B cell (primary cell): ENCODE measurements around the gene NKX6-1. TPM values are rescaled to one million over a fixed set of nuclear protein-coding genes. Genes with fewer than 3 reads are reported as not detected.

Source experiments
- ATAC-seq: fragments of 200-7000 bp; cut with Tn5 transposase; one replicate; pipeline ENCODE4 v1.10.0; 2021; ENCODE audit warnings: low read depth, mild to moderate bottlenecking, moderate number of reproducible peaks, moderate library complexity
- CTCF ChIA-PET: fragments of 350-600 bp; sonication (Branson Sonifier 250); formaldehyde crosslinking; loops from one replicate; lab custom pipeline; 2021; ENCODE audit warnings: antibody characterized with exemption, inconsistent platforms; lab: Charles Lee
- POLR2A ChIA-PET: fragments of 350-600 bp; sonication (Branson Sonifier 250); formaldehyde crosslinking; loops from one replicate; lab custom pipeline; 2021; ENCODE audit warnings: antibody characterized with exemption; lab: Charles Lee
- DNase-seq: peaks from one replicate; pipeline ENCODE4 v3.0.0; 2013
- H2AFZ ChIP-seq: 2 replicates; pipeline ENCODE4 v1.6.1; 2012; ENCODE audit warnings: mild to moderate bottlenecking, low read depth, low read length; ENCODE audit not compliant: insufficient read depth, poor library complexity, severe bottlenecking
- H3K27ac ChIP-seq, 2 donors: 1 replicate in 1 of 2; 2 replicates in 1 of 2; pipeline ENCODE4 v1.5.1; 2012 to 2013; ENCODE audit warnings: low read length in 2 of 2, mild to moderate bottlenecking in 2 of 2, moderate library complexity in 1 of 2
- H3K27me3 ChIP-seq, 4 experiments: fragments of 200-600 bp in 1 of 4; sonication (generic) in 1 of 4; replicated peaks in 1 of 4; 1 replicate in 2 of 4; 2 replicates in 2 of 4; pipeline versions ENCODE4 v1.6.1 to v1.7.0; 2013 to 2016; ENCODE audit warnings: low read length in 3 of 4, mild to moderate bottlenecking in 2 of 4, mixed read lengths in 1 of 4, moderate library complexity in 1 of 4; ENCODE audit not compliant: insufficient read depth in 4 of 4, control insufficient read depth in 3 of 4; ENCODE audit errors: control extremely low read depth in 1 of 4
- H3K36me3 ChIP-seq, 2 experiments: replicated peaks in 1 of 2; 1 replicate in 1 of 2; 2 replicates in 1 of 2; pipeline versions ENCODE4 v1.6.1 to v1.7.1; 2013; ENCODE audit warnings: low read length in 1 of 2; ENCODE audit not compliant: insufficient read depth in 2 of 2, control insufficient read depth in 1 of 2; ENCODE audit errors: control extremely low read depth in 1 of 2, extremely low read depth in 1 of 2
- H3K4me1 ChIP-seq, 2 donors: fragments of 200-600 bp in 1 of 2; sonication (generic) in 1 of 2; 1 replicate in 1 of 2; 2 replicates in 1 of 2; pipeline versions ENCODE4 v1.5.1 to v1.6.1; 2013 to 2017; ENCODE audit warnings: low read length in 2 of 2; ENCODE audit not compliant: control insufficient read depth in 2 of 2, insufficient read depth in 2 of 2
- H3K4me2 ChIP-seq: replicated peaks from 2 replicates; pipeline ENCODE3; 2012; ENCODE audit warnings: mild to moderate bottlenecking, low read depth, low read length; ENCODE audit not compliant: poor library complexity, severe bottlenecking
- H3K4me3 ChIP-seq, 5 experiments: fragments of 200-600 bp in 1 of 5; sonication (generic) in 1 of 5; 1 replicate in 3 of 5; 2 replicates in 2 of 5; pipeline versions ENCODE4 v1.5.1 to v1.7.0; 2011 to 2016; ENCODE audit warnings: low read length in 4 of 5, mild to moderate bottlenecking in 4 of 5, low read depth in 2 of 5, control low read depth in 1 of 5, moderate library complexity in 1 of 5; ENCODE audit not compliant: insufficient read depth in 1 of 5; ENCODE audit errors: control extremely low read depth in 1 of 5, extremely low read depth in 1 of 5
- H3K79me2 ChIP-seq: fragments of 200-600 bp; sonication (generic); one replicate; pipeline ENCODE4 v1.6.0; 2016; ENCODE audit warnings: low read length; ENCODE audit not compliant: control insufficient read depth, insufficient read depth
- H3K9ac ChIP-seq: fragments of 200-600 bp; sonication (generic); 2 replicates; pipeline ENCODE4 v1.6.1; 2017; ENCODE audit warnings: mild to moderate bottlenecking, low read length, moderate library complexity
- H3K9me3 ChIP-seq, 3 donors: one replicate each; pipeline versions ENCODE4 v1.6.1 to v1.7.1; 2013; ENCODE audit warnings: low read length in 2 of 3; ENCODE audit not compliant: control insufficient read depth in 2 of 3, insufficient read depth in 1 of 3; ENCODE audit errors: control extremely low read depth in 1 of 3
- H4K20me1 ChIP-seq: 2 replicates; pipeline ENCODE4 v1.6.0; 2012; ENCODE audit warnings: mild to moderate bottlenecking, low read length; ENCODE audit not compliant: insufficient read depth, control insufficient read depth, poor library complexity, severe bottlenecking
- H3K27ac Mint-ChIP-seq: one replicate; pipeline ENCODE4 v1.8.0; 2021; ENCODE audit warnings: mixed read lengths
- H3K27me3 Mint-ChIP-seq: one replicate; pipeline ENCODE4 v1.8.0; 2021; ENCODE audit warnings: mixed read lengths
- H3K4me1 Mint-ChIP-seq: one replicate; pipeline ENCODE4 v1.8.0; 2021; ENCODE audit warnings: mixed read lengths
- H3K4me3 Mint-ChIP-seq: one replicate; pipeline ENCODE4 v1.8.0; 2021; ENCODE audit warnings: mixed read lengths
- H3K9me3 Mint-ChIP-seq: one replicate; pipeline ENCODE4 v1.8.0; 2022; ENCODE audit warnings: mixed read lengths; ENCODE audit not compliant: insufficient read depth
- EZH2 ChIP-seq: IDR thresholded peaks from 2 replicates; pipeline ENCODE4 v1.6.1; 2012; ENCODE audit warnings: borderline replicate concordance, low read depth, mild to moderate bottlenecking, moderate library complexity, low read length; ENCODE audit not compliant: insufficient read depth, poor library complexity, severe bottlenecking
- WGBS: methylation state at CpG from one replicate; pipeline ENCODE4 v1.1.5; 2013; ENCODE audit warnings: missing lambda C conversion rate; ENCODE audit not compliant: insufficient coverage; 5-methylcytosine and 5-hydroxymethylcytosine counted together
- intact Hi-C: fragments of 100-400 bp; cut with micrococcal nuclease; formaldehyde crosslinking; loops from one replicate; pipeline ENCODE4 v1.10.0; 2022
- polyA plus RNA-seq: library from polyadenylated mRNA; depleted of rRNA; stranded (reverse); fragments of >200 nt; gene quantifications from 2 replicates; pipeline ENCODE4 v1.2.3, GENCODE V29; 2012
- total RNA-seq, 2 donors: library from RNA; stranded (reverse); fragments of 120-200 nt in 1 of 2; gene quantifications; 1 replicate in 1 of 2; 2 replicates in 1 of 2; pipeline versions ENCODE4 v1.2.3 to v1.2.4, GENCODE V29; 2013 to 2022
- TF ChIP-seq, protein P1 (sequence below): fragments of 200-600 bp; IDR thresholded peaks from one replicate; pipeline ENCODE4 v1.8.0; 2022; ENCODE audit warnings: antibody characterized with exemption, mild to moderate bottlenecking

Gene NKX6-1
- total and polyA plus RNA-seq, 2 donors (not counting 1 experiment from before 2014, with no cell fraction given) = not detected

DNA sequence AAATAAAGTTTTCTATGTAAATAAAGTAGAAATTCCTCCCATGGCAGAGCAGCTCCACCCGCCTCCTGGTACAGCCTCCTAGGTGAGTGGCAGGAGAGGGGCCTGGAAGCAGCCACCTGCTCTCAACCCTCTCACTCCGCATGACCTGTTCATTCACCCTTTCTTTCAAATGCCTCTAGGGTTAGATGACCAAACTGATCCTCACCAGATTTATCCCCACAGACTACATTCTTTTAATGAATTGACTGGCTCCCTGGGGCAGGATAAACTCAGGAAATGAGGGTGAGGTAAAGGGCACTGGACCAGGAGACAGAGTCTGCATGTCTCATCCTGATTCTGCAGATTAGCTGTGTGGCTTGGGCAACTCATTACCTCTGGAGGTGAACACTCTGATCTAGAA lies 32.6 kb upstream of the NKX6-1 start:
- DNase-seq (no peak), ATAC-seq (no peak)
- H3K27ac ChIP-seq = no peak overlapping the region
- ChIA-PET CTCF (no interaction called here), POLR2A (no interaction called here)
- H3K9me3 Mint-ChIP-seq = peaks cover 3% of the 10 kb centered on the region
- H3K79me2 ChIP-seq = no peaks in the 10 kb centered on the region
- H3K4me3 ChIP-seq = no peak overlapping the region
- H3K27ac Mint-ChIP-seq = no peak overlapping the region
- no peak overlapping the region for H3K4me2 ChIP-seq
- no peaks in the 10 kb centered on the region for H4K20me1 ChIP-seq
- H3K9ac ChIP-seq = no peak overlapping the region
- WGBS = no CpG with 5 or more reads among the region's 2 CpGs
- H3K36me3 ChIP-seq = no peaks in the 10 kb centered on the region
- no peaks in the 10 kb centered on the region for H3K4me1 Mint-ChIP-seq
- H3K4me3 Mint-ChIP-seq = no peak overlapping the region
- no peaks in the 10 kb centered on the region for H3K4me1 ChIP-seq
- intact Hi-C loops = no loop called here
- H3K27me3 Mint-ChIP-seq = peaks cover 17% of the 10 kb centered on the region
- no peak overlapping the region for H2AFZ ChIP-seq
- TF ChIP-seq, protein P1, sequence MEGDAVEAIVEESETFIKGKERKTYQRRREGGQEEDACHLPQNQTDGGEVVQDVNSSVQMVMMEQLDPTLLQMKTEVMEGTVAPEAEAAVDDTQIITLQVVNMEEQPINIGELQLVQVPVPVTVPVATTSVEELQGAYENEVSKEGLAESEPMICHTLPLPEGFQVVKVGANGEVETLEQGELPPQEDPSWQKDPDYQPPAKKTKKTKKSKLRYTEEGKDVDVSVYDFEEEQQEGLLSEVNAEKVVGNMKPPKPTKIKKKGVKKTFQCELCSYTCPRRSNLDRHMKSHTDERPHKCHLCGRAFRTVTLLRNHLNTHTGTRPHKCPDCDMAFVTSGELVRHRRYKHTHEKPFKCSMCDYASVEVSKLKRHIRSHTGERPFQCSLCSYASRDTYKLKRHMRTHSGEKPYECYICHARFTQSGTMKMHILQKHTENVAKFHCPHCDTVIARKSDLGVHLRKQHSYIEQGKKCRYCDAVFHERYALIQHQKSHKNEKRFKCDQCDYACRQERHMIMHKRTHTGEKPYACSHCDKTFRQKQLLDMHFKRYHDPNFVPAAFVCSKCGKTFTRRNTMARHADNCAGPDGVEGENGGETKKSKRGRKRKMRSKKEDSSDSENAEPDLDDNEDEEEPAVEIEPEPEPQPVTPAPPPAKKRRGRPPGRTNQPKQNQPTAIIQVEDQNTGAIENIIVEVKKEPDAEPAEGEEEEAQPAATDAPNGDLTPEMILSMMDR = no peak
- no peak for TF ChIP-seq EZH2
- H3K27me3 ChIP-seq = peaks cover 0 to 4% (median 0%) of the 10 kb centered on the region in 4 experiments
- no peaks in the 10 kb centered on the region for H3K9me3 ChIP-seq

- ChIA-PET CTCF (no interaction called here), POLR2A (no interaction called here)
- DNase-seq (no peak), ATAC-seq (no peak)
- no peak overlapping the region for H2AFZ ChIP-seq
- Mint-ChIP-seq H3K27ac (no peak overlapping the region), H3K4me3 (no peak overlapping the region), H3K4me1 (no peaks in the 10 kb centered on the region), H3K9me3 (peaks cover 3% of the 10 kb centered on the region), H3K27me3 (peaks cover 23% of the 10 kb centered on the region)
- no peaks in the 10 kb centered on the region for H4K20me1 ChIP-seq
- no peaks in the 10 kb centered on the region for H3K36me3 ChIP-seq
- WGBS = no CpG with 5 or more reads among the region's 1 CpG
- no peak overlapping the region for H3K9ac ChIP-seq
- H3K4me3 ChIP-seq = no peak overlapping the region
- no peak overlapping the region for H3K27ac ChIP-seq
- intact Hi-C loops = no loop called here
- no peak for TF ChIP-seq EZH2
- TF ChIP-seq, protein P1 = no peak
- peaks cover 0 to 4% (median 0%) of the 10 kb centered on the region in 4 experiments for H3K27me3 ChIP-seq
- H3K4me2 ChIP-seq = no peak overlapping the region
- H3K9me3 ChIP-seq = no peaks in the 10 kb centered on the region
- H3K4me1 ChIP-seq = no peaks in the 10 kb centered on the region
- no peaks in the 10 kb centered on the region for H3K79me2 ChIP-seq
Observed at GRCh38 chr4:84530871-84531270, 31.8 kb upstream of the NKX6-1 start.
